Measurements from ENCODE around the gene RTN4RL1.
"Not testable (repeated sequence)": the region's sequence is repeated elsewhere in the genome, so short reads cannot be mapped to it uniquely, and the experiment has no call there.

Gene RTN4RL1

DNA sequence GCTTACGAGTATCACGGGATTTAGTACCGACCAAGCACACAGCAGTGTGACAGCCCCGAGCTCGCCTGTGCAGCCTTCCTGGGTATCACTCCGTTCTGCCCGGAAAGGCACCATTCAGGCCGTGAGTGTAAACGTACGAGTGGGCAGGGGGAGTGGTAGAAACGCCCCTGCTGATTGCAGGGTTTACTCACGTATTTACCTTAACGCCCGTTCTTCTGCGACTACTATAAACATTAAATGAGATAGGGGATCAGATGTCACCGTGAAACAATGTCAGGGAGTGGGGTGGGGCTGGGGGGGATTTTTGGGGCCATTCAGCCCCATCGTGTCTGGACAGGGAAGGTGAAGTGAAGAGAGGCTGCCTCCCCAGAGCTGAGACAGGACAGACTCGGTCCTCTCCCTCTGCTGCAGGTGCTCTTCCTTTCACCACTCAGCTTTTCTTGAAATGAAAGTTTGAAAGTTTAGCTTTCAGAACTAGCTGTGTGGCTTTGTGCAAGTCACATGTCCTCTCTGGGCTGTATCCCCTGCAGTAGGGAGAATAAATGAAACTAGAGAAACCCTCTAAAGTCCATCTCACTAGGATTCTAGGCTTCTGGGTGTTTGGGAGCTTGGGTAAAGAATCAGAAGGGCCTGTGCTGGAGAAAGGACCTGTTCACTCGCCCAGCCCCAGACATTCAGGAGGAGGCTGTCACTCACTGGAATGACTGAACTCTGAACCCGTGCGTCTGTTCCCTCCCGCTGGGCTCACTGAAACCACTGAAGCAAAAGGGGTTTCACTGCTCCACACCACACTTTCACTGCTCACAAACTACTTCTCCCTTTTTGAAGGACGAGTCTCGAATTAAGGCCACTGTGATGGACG, 128.7 kb downstream of the RTN4RL1 start:
- DNase-seq (ENCODE audit: low read depth) = no peak

DNA sequence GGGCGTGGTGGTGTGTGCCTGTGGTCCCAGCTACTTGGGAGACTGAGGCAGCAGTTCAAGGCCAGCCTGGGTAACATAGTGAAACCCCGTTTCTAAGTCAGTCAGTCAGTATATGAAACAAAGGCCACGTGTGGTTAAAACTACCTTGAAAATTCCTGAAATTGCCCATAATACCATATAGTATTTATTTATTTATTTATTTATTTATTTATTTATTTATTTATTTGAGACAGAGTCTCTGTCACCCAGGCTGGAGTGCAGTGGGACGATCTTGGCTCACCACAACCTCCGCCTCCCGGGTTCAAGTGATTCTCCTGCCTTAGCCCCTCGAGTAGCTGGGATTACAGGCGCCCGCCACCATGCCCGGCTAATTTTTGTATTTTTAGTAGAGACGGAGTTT, 129.7 kb downstream of the RTN4RL1 start:
- not testable (repeated sequence) for DNase-seq (ENCODE audit: low read depth)

GRCh38 chr17:1894753-1895339, 130.3 kb downstream of the RTN4RL1 start:
- DNase-seq (ENCODE audit: low read depth) = no peak

- no peak for DNase-seq (ENCODE audit: low read depth)
Observed at GRCh38 chr17:1890758-1891450, 134.2 kb downstream of the RTN4RL1 start.

GRCh38 chr17:1888741-1889140, 136.4 kb downstream of the RTN4RL1 start:
- DNase-seq (ENCODE audit: low read depth) = no peak
